Measurements from ENCODE around the gene RDH12.

The RDH12 gene

DNA sequence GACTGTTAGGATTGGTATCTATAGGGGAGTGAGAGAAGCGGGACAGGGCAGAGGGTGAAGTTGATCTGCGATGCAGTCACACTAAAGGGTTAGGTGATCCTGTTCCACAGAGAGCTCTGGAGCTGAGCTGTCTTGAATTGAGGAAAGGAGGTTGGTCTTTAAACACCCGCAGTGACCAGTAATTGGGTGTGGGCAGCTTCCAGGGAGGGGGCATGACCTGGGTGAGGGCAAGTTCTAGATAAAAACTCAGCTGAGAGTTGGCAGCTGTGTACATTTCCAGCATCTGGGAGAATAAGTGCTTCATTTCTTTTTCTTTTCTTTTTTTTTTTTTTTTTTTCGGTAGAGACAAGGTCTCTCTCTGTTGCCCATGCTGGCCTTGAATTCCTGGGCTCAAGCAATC, 35.1 kb downstream of the RDH12 start:
- no peak overlapping the region for H3K4me3 ChIP-seq (ENCODE audit: insufficient read depth, low read length, poor library complexity, severe bottlenecking)
- no peaks in the 10 kb centered on the region for H3K9me2 ChIP-seq (replicated peaks; ENCODE audit: insufficient read depth, low read length)
- no peak overlapping the region for H2AFZ ChIP-seq (ENCODE audit: low read depth, low read length, severe bottlenecking)
- no peak overlapping the region for H3K27ac ChIP-seq (ENCODE audit: low read depth, low read length)
- no peaks in the 10 kb centered on the region for H3K27me3 ChIP-seq (ENCODE audit: low read length)
- no peaks in the 10 kb centered on the region for H3K36me3 ChIP-seq (ENCODE audit: low read length)
- H3F3A ChIP-seq (ENCODE audit: insufficient read depth) = no peaks in the 10 kb centered on the region
- TF ChIP-seq EZH2phosphoT487 (conservative IDR thresholded peaks at IDR 0.05; ENCODE audit: low read length) = no peak
- TF ChIP-seq, protein P1, sequence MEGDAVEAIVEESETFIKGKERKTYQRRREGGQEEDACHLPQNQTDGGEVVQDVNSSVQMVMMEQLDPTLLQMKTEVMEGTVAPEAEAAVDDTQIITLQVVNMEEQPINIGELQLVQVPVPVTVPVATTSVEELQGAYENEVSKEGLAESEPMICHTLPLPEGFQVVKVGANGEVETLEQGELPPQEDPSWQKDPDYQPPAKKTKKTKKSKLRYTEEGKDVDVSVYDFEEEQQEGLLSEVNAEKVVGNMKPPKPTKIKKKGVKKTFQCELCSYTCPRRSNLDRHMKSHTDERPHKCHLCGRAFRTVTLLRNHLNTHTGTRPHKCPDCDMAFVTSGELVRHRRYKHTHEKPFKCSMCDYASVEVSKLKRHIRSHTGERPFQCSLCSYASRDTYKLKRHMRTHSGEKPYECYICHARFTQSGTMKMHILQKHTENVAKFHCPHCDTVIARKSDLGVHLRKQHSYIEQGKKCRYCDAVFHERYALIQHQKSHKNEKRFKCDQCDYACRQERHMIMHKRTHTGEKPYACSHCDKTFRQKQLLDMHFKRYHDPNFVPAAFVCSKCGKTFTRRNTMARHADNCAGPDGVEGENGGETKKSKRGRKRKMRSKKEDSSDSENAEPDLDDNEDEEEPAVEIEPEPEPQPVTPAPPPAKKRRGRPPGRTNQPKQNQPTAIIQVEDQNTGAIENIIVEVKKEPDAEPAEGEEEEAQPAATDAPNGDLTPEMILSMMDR (IDR thresholded peaks at IDR 0.05; ENCODE audit: insufficient read depth, low read length, poor library complexity, severe bottlenecking) = no peak
- no peak overlapping the region for H3K9ac ChIP-seq (ENCODE audit: low read length)
- H3K9me3 ChIP-seq (ENCODE audit: insufficient read depth, low read length) = no peaks in the 10 kb centered on the region
- no peaks in the 10 kb centered on the region for H4K20me1 ChIP-seq (ENCODE audit: low read depth, low read length)
- no peaks in the 10 kb centered on the region for H3K79me2 ChIP-seq (ENCODE audit: insufficient read depth, low read length)
- H3K4me2 ChIP-seq (ENCODE audit: low read depth, low read length, poor library complexity, severe bottlenecking) = no peak overlapping the region

DNA sequence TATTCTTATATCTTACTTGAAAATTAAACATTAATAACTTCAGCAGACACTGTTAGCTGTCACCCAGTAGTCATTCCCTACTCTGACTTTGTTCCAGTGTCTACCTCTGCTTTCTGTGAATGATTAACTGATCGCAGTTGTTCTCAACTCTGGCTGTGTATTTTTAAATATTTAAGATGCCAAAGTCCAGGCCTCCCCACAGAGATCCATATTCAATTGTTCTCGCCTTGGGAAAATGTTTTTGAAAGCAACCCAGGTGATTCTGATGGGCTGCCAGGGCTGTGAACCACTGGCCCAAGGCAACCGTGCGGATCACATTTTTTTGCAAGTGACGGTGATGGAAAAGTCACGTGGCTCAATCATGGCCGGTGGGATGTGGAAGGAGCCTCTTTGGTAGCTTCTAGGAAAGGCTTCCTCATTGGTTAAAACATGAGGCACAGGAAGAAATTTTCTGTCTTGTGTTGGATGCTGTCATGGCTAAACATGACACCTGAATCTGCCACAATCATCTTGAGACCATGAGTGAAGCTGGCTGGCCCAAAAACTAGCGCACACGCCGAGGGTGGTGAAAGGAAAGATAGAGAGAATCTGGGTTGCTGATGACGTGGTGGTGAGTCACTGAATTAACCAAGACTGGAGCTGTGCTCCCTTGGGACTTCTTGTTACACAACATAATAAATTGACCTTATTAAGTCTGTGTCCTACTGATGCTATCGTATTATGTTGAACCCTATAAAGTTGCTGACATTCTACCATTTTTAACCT, 37.2 kb downstream of the RDH12 start:
- no peaks in the 10 kb centered on the region for H3K79me2 ChIP-seq (ENCODE audit: insufficient read depth, low read length)
- H3K27ac ChIP-seq (ENCODE audit: low read depth, low read length) = no peak overlapping the region
- H3K27me3 ChIP-seq (ENCODE audit: low read length) = no peaks in the 10 kb centered on the region
- H2AFZ ChIP-seq (ENCODE audit: low read depth, low read length, severe bottlenecking) = no peak overlapping the region
- TF ChIP-seq, protein P1 (IDR thresholded peaks at IDR 0.05; ENCODE audit: insufficient read depth, low read length, poor library complexity, severe bottlenecking) = no peak
- no peak for TF ChIP-seq EZH2phosphoT487 (conservative IDR thresholded peaks at IDR 0.05; ENCODE audit: low read length)
- H3K9ac ChIP-seq (ENCODE audit: low read length) = no peak overlapping the region
- no peaks in the 10 kb centered on the region for H3K9me2 ChIP-seq (replicated peaks; ENCODE audit: insufficient read depth, low read length)
- no peak overlapping the region for H3K4me2 ChIP-seq (ENCODE audit: low read depth, low read length, poor library complexity, severe bottlenecking)
- no peak overlapping the region for H3K4me3 ChIP-seq (ENCODE audit: insufficient read depth, low read length, poor library complexity, severe bottlenecking)
- no peaks in the 10 kb centered on the region for H3F3A ChIP-seq (ENCODE audit: insufficient read depth)
- H4K20me1 ChIP-seq (ENCODE audit: low read depth, low read length) = no peaks in the 10 kb centered on the region
- H3K9me3 ChIP-seq (ENCODE audit: insufficient read depth, low read length) = no peaks in the 10 kb centered on the region
- H3K36me3 ChIP-seq (ENCODE audit: low read length) = no peaks in the 10 kb centered on the region

DNA sequence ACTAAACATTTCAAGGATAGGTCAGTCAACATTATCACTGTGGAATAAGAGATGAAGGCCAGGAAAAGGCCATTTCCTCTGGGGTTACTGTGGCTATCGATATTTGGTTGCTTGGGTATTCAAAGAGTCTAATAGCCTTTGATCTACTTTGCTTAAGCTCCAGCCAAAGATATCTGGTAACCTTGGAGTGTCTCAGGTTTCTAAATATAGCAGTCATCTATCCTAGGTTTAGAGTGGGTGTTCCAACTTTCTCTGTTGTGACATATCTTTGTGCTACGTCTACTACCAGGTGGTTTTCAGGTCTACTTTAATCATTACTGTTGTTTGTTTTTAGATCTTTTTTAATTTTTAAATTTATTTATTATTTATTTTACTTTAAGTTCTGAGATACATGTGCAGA, 42.4 kb downstream of the RDH12 start:
- Histone ChIP-seq H2AFZ (ENCODE audit: low read depth, low read length, severe bottlenecking) (no peak overlapping the region), H3K27ac (ENCODE audit: low read depth, low read length) (no peak overlapping the region), H4K20me1 (ENCODE audit: low read depth, low read length) (no peaks in the 10 kb centered on the region), H3K9ac (ENCODE audit: low read length) (no peak overlapping the region), H3K9me2 (replicated peaks; ENCODE audit: insufficient read depth, low read length) (no peaks in the 10 kb centered on the region), H3K9me3 (ENCODE audit: insufficient read depth, low read length) (no peaks in the 10 kb centered on the region), H3K4me3 (ENCODE audit: insufficient read depth, low read length, poor library complexity, severe bottlenecking) (no peak overlapping the region), H3K4me2 (ENCODE audit: low read depth, low read length, poor library complexity, severe bottlenecking) (no peak overlapping the region), H3K27me3 (ENCODE audit: low read length) (no peaks in the 10 kb centered on the region), H3K36me3 (ENCODE audit: low read length) (no peaks in the 10 kb centered on the region), H3F3A (ENCODE audit: insufficient read depth) (no peaks in the 10 kb centered on the region), H3K79me2 (ENCODE audit: insufficient read depth, low read length) (no peaks in the 10 kb centered on the region)
- no peak for TF ChIP-seq EZH2phosphoT487 (conservative IDR thresholded peaks at IDR 0.05; ENCODE audit: low read length)

DNA sequence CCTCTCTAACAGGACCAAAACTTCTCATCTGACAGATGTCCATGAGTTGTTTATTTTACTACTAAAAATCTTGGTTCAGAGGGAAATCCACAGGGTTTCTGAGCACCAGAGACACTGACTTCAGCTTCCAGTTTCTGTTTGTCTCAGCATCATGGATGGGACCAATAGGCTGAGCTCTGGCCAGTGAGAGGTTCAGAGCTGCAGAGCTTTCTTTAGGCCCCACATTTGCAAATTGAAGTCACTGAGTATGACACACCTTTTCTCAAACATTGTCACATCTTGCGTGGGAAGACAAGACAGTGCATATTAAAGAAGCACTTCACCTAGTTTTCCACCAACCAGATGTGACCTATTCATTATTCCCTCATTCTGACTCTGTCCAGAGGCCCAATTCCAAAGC, 45.2 kb downstream of the RDH12 start:
- Histone ChIP-seq H2AFZ (ENCODE audit: low read depth, low read length, severe bottlenecking) (no peak overlapping the region), H3K27ac (ENCODE audit: low read depth, low read length) (no peak overlapping the region), H3K9ac (ENCODE audit: low read length) (no peak overlapping the region), H3K79me2 (ENCODE audit: insufficient read depth, low read length) (no peaks in the 10 kb centered on the region), H3K9me3 (ENCODE audit: insufficient read depth, low read length) (no peaks in the 10 kb centered on the region), H3K27me3 (ENCODE audit: low read length) (no peaks in the 10 kb centered on the region), H3K4me2 (ENCODE audit: low read depth, low read length, poor library complexity, severe bottlenecking) (no peak overlapping the region), H3K36me3 (ENCODE audit: low read length) (no peaks in the 10 kb centered on the region), H3K9me2 (replicated peaks; ENCODE audit: insufficient read depth, low read length) (no peaks in the 10 kb centered on the region), H3K4me3 (ENCODE audit: insufficient read depth, low read length, poor library complexity, severe bottlenecking) (no peak overlapping the region), H3F3A (ENCODE audit: insufficient read depth) (no peaks in the 10 kb centered on the region), H4K20me1 (ENCODE audit: low read depth, low read length) (no peaks in the 10 kb centered on the region)
- TF ChIP-seq EZH2phosphoT487 (conservative IDR thresholded peaks at IDR 0.05; ENCODE audit: low read length) = no peak
- TF ChIP-seq, protein P1 (IDR thresholded peaks at IDR 0.05; ENCODE audit: insufficient read depth, low read length, poor library complexity, severe bottlenecking) = no peak

All from SU-DHL-6 (cell line).